NK-92 (cell line): ENCODE results near the gene FUNDC1.
"Not testable (repeated sequence)": the region's sequence is repeated elsewhere in the genome, so short reads cannot be mapped to it uniquely, and the experiment has no call there.

Experiments used
- DNase-seq: peaks from one replicate; lab custom pipeline; 2025; ENCODE audit not compliant: unreplicated experiment; lab: John Stamatoyannopoulos, UW

Gene FUNDC1, protein sequence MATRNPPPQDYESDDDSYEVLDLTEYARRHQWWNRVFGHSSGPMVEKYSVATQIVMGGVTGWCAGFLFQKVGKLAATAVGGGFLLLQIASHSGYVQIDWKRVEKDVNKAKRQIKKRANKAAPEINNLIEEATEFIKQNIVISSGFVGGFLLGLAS

GRCh38 chrX:44542567-44543325 is at the start of gene FUNDC1:
FUNDC1 (minus strand) TSS chrX:44542859; CDS start chrX:44542832, 27 bp downstream.
- peak; percentile 6 for DNase-seq

GRCh38 chrX:44585866-44586265 is 43.2 kb upstream of the FUNDC1 start:
- no peak for DNase-seq

DNA sequence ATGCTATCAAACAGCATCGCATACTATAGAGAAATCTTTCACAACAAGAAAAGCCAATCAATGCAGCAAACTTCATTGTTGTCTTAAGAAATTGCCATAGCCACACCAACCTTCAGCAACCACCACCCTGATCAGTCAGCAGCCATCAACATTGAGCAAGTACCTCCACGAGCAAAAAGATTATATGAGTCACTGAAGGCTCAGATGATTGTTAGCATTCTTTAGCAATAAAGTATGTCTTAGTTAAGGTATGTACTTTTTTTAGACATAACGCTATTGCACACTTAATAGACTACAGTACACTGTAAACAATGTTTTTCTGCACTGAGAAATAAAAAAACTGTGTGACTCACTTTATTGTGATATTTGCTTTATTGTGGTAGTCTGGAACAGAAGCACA is 37.8 kb upstream of the FUNDC1 start:
- no peak for DNase-seq

DNA sequence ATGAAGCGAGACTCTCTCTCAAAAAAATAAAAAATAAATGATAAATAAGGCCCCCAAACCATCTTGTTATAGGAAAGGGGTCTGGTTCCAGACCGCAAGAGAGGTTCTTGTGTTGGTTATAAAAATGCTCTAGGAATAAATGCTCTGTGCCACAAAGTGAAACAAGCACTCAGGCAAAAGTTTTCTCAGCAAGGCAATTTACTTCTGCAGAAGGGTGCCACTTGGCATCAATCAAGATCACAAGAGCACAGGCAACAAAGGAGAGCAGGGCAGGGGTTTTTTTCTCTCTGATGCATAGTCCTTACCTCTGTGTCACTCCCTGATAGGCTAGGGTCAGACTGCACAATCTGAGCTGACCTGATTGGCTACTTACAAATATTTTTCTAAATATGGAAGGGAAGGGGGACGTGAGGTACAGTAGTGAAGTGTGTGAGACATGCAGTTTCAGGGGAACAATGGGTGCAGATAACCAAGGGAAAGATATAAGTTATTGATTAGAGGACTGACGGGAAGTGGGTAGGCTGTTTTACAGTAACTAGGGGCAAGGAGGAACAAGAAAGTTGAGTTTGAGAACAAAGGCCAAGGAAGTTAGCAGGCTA is 29.8 kb upstream of the FUNDC1 start:
- DNase-seq: no peak

DNA sequence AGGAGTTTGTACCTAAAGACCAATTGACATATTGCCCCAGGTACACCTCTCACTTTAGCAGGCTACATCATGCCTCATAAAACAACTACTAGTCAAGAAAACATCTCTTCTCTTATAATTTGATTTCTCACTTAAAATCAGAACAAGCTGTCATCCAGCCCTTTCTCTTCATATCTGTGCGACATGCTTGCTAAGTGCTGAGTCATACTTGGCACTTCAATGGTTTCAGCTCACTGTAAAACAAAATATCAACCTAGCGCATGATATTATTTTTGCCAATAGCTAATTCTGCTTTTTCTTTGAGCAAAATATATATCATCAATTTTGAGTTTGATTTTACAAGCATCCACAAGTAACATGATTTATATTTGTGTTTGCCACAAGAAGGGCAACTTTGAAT is 27.9 kb upstream of the FUNDC1 start:
- DNase-seq: no peak

- DNase-seq: no peak
These were observed 26.5 kb upstream of the FUNDC1 start for GRCh38 chrX:44569122-44569521.

DNA sequence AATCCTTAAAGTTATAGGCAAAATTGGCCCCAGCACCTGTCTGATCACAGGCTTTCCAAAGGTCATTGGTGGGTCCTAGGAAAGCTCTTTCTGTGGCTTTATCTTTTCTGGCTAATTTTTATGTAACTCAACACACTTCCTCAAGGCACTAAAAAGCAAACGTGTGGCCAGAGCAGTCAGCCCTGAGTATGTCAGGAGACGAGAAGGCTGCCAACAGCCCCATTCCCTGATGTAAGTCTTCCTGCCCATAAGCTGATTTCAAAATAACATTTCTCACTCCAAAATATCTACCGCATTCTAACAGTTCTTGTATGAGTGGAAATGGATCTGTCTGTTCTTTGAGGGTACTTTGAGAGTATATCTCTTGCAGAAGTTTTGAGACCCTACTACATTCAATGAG is 25.5 kb upstream of the FUNDC1 start:
- DNase-seq: no peak

GRCh38 chrX:44561896-44562295 is 19.2 kb upstream of the FUNDC1 start:
- not testable (repeated sequence) for DNase-seq

DNA sequence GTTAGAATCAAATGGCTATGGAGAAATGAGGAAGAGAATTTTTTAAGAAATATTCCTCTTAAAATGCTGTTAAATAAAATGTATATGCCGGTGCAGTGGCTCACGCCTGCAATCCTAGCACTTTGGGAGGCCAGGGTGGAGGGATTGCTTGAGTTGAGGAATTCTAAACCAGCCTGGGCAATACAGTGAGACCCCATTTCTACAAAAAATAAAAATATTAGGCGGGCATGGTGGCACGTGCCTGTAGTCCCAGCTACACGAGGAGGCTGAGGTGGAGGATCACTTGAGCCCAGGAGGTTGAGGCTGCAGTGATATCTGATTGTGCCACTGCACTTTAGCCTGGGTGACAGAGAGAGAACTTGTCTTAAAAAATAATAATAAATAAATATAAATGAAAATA is 7.9 kb upstream of the FUNDC1 start:
- DNase-seq: no peak

- DNase-seq: not testable (repeated sequence)
These were observed 2.8 kb upstream of the FUNDC1 start for GRCh38 chrX:44545454-44545853.

GRCh38 chrX:44544036-44544435 is 1.4 kb upstream of the FUNDC1 start:
- DNase-seq: no peak

DNA sequence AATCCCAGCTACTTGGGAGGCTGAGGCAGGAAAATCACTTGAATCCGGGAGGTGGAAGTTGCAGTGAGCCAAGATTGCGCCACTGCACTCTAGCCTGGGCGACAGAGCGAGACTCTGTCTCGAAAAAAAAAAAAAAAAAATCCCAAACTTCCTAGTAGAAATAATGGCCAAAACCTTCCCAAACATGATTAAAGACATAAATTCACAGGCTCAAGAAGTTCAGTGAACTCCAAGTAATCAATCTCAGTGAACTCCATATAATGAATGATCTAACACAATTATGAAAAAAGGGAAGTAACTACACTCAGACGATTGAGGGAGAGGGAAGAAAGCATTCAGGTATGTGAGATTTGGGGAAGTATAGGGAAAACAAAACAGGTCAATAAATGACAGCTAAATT is 6.5 kb downstream of the FUNDC1 start:
- DNase-seq: no peak

- DNase-seq: no peak
These were observed 13.3 kb downstream of the FUNDC1 start for GRCh38 chrX:44529310-44529709.

DNA sequence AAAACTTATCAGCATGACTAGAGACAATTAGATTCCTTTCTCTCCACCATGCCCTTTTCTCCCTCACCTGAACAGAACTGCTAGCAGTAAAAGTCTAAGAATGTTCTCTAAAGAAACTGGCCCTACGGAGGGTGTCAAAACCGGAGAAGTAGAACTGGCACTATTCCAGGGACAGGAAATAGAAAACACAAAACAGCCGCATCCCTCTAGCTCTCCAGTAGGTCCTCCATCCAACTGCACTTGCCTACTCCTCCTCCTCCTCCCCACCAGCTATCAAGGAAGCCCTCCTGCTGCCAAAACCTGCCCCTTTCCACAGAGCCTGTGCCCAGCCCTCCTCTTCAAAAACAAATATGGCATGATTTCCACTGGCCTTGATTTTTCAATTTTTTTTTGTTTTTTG is 28.4 kb downstream of the FUNDC1 start:
- no peak for DNase-seq

DNA sequence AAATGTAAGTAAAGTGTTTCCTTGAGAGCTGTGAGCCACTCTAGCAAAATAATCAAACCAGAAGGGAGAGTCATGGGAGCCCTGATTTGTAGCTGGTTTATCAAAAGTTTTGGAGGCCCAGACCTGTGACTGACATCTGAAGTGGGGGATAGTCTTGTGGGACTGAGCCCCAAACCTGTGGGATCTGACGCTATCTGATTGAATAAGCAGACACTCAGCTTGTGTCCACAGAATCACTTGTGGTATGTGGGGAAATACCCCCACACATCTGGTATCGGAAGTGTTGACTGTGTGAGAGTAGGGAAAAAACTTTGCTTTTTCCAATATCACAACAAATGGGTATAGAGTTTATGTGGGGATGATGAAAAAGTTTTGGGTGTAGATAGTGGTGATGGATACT is 35.4 kb downstream of the FUNDC1 start:
- no peak for DNase-seq

DNA sequence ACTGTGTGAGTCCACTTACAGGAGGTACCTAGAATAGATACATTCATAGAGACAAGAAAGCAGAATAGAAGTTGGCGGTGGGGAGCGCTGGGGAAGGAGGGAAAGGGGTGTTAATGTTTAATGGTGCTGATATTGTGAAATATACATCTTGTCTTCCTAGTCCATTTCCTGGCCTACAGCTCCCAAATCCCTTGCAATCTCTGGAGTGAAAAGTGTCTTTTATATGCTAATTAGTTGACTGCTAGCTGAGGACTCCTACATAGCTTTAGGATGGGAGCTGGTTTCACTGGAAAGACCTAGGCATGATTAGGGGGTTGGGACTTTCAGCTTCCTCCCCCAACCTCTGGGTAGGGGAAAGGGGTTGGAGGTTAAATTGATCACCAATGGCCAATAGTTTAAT is 36.0 kb downstream of the FUNDC1 start:
- no peak for DNase-seq

DNA sequence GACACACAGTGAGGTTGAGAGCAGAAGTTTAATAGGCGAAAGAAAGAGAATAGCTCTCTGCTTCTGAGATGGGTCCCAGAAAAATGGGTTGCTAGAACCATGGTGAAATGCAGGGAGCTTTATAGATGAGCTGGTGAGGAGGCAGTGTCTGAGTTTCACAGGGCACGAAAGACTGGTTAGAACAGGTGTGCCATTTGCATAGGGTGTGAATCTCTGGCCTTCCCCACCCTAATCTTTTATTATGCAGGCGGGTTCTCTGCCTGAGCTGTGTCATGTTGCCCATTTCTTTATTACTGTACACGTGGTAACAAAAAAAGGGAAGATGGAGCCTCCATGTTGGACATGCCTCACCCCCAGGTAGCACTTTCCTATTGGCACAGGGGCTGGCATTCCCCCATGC is 39.1 kb downstream of the FUNDC1 start:
- no peak for DNase-seq

DNA sequence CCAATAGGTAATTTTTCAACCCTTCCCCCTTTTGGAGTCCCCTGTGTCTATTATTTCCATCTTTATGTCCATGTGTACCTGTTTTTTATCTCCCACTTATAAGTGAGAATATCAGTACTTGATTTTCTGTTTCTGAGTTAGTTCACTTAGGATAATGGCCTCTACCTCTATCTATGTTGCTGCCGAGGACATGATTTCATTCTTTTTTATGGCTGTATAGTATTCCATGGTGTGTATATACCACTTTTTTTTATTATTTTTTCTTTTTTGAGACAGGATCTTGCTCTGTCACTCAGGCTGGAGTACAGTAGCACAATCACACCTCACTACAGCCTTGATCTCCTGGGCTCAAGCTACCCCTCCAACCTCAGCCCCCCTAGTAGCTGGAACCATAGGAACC is 47.6 kb downstream of the FUNDC1 start:
- no peak for DNase-seq

DNA sequence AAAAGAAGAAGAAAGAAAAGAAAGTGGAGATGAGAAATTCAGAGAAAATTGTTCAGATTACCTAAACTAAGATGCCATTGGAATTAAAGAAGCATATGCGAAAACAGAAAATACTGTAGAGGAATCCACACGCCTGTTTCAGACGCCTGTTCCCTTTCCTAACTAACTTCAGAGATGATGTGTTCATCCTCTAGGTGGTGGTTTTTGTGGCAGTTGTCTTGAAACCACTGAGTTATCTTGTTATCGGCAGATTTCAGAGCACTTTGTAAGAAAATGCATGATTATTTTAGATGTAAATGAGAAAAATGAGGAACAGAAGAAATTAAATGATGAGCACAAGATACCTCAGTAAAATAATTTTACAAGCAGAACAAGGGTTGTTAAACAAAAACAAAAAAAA is 48.3 kb downstream of the FUNDC1 start:
- no peak for DNase-seq

- no peak for DNase-seq
These were observed 53.1 kb downstream of the FUNDC1 start for GRCh38 chrX:44489515-44489914.

GRCh38 chrX:44484607-44485146 is 58.0 kb downstream of the FUNDC1 start:
- DNase-seq: no peak

GRCh38 chrX:44483965-44484606 is 58.6 kb downstream of the FUNDC1 start:
- no peak for DNase-seq
